Measurements from ENCODE around the gene HFE.

The HFE gene

GRCh38 chr6:26123947-26124780 is 36.9 kb downstream of the HFE start:
- Histone ChIP-seq H3K9me3 (ENCODE audit: insufficient read depth, low read length, severe bottlenecking) (no peaks in the 10 kb centered on the region), H4K20me1 (ENCODE audit: insufficient read depth, low read length) (peaks cover 28% of the 10 kb centered on the region), H2AFZ (ENCODE audit: low read depth, low read length) (no peak overlapping the region), H3K4me1 (ENCODE audit: insufficient read depth, low read length) (peaks cover 54% of the 10 kb centered on the region), H3K27me3 (ENCODE audit: insufficient read depth, low read length, poor library complexity) (no peaks in the 10 kb centered on the region), H3K4me3 (ENCODE audit: low read depth in 1 of 2, low read length in 2 of 2) (peak overlapping the region; percentile 61 to 70), H3K4me2 (ENCODE audit: insufficient read depth, low read length) (peak overlapping the region; percentile 74), H3K79me2 (ENCODE audit: insufficient read depth, low read length) (peaks cover 37% of the 10 kb centered on the region), H3K36me3 (ENCODE audit: insufficient read depth, low read length) (peaks cover 15% of the 10 kb centered on the region; the same call in 1 of the 2 replicates), H3K9ac (ENCODE audit: low read depth, low read length) (peak overlapping the region; percentile 88), H3K27ac (ENCODE audit: low read length) (peak overlapping the region; percentile 96)
- TF ChIP-seq EZH2 (IDR thresholded peaks at IDR 0.05; ENCODE audit: borderline replicate concordance, low read depth, low read length, severe bottlenecking) (no peak), CTCF (IDR thresholded peaks at IDR 0.05; ENCODE audit: borderline replicate concordance, extremely low read depth, low read length, poor library complexity, severe bottlenecking) (no peak)
- ATAC-seq (ENCODE audit: insufficient read depth, low read depth) (peak; percentile 77), DNase-seq (peak; percentile 92)

GRCh38 chr6:26124781-26125685 is 37.8 kb downstream of the HFE start:
- Histone ChIP-seq H4K20me1 (ENCODE audit: insufficient read depth, low read length) (peaks cover 28% of the 10 kb centered on the region), H2AFZ (ENCODE audit: low read depth, low read length) (no peak overlapping the region), H3K4me2 (ENCODE audit: insufficient read depth, low read length) (peak overlapping the region; percentile 74), H3K27ac (ENCODE audit: low read length) (peak overlapping the region; percentile 96), H3K36me3 (ENCODE audit: insufficient read depth, low read length) (peaks cover 15% of the 10 kb centered on the region; the same call in 1 of the 2 replicates), H3K9me3 (ENCODE audit: insufficient read depth, low read length, severe bottlenecking) (no peaks in the 10 kb centered on the region), H3K4me3 (ENCODE audit: low read depth in 1 of 2, low read length in 2 of 2) (peak overlapping the region; percentile 61 to 70), H3K4me1 (ENCODE audit: insufficient read depth, low read length) (peaks cover 60% of the 10 kb centered on the region), H3K9ac (ENCODE audit: low read depth, low read length) (peak overlapping the region; percentile 88), H3K79me2 (ENCODE audit: insufficient read depth, low read length) (peaks cover 37% of the 10 kb centered on the region), H3K27me3 (ENCODE audit: insufficient read depth, low read length, poor library complexity) (no peaks in the 10 kb centered on the region)
- DNase-seq (peak; percentile 50), ATAC-seq (ENCODE audit: insufficient read depth, low read depth) (no peak)
- no peak for TF ChIP-seq CTCF (IDR thresholded peaks at IDR 0.05; ENCODE audit: borderline replicate concordance, extremely low read depth, low read length, poor library complexity, severe bottlenecking)

GRCh38 chr6:26126394-26127235 is 39.4 kb downstream of the HFE start:
- H3K27me3 ChIP-seq (ENCODE audit: insufficient read depth, low read length, poor library complexity) = no peaks in the 10 kb centered on the region
- ATAC-seq (ENCODE audit: insufficient read depth, low read depth) = no peak
- peak overlapping the region; percentile 88 for H3K9ac ChIP-seq (ENCODE audit: low read depth, low read length)
- peaks cover 15% of the 10 kb centered on the region; the same call in 1 of the 2 replicates for H3K36me3 ChIP-seq (ENCODE audit: insufficient read depth, low read length)
- peaks cover 37% of the 10 kb centered on the region for H3K79me2 ChIP-seq (ENCODE audit: insufficient read depth, low read length)
- H3K27ac ChIP-seq (ENCODE audit: low read length) = peak overlapping the region; percentile 96
- H3K4me3 ChIP-seq (ENCODE audit: low read depth in 1 of 2, low read length in 2 of 2) = peak overlapping the region; percentile 61 to 70
- no peak overlapping the region for H2AFZ ChIP-seq (ENCODE audit: low read depth, low read length)
- no peak for DNase-seq
- peaks cover 28% of the 10 kb centered on the region for H4K20me1 ChIP-seq (ENCODE audit: insufficient read depth, low read length)
- TF ChIP-seq CTCF (IDR thresholded peaks at IDR 0.05; ENCODE audit: borderline replicate concordance, extremely low read depth, low read length, poor library complexity, severe bottlenecking) (no peak), EZH2 (IDR thresholded peaks at IDR 0.05; ENCODE audit: borderline replicate concordance, low read depth, low read length, severe bottlenecking) (no peak)
- H3K9me3 ChIP-seq (ENCODE audit: insufficient read depth, low read length, severe bottlenecking) = no peaks in the 10 kb centered on the region
- H3K4me1 ChIP-seq (ENCODE audit: insufficient read depth, low read length) = peaks cover 51% of the 10 kb centered on the region
- peak overlapping the region; percentile 74 for H3K4me2 ChIP-seq (ENCODE audit: insufficient read depth, low read length)

Measured in DND-41 (cell line).